ENCODE measurements around the gene DISP3.

GRCh38 chr1:11550664-11551283 lies 71.8 kb downstream of the DISP3 start:
- TF ChIP-seq CTCF (IDR thresholded peaks at IDR 0.05) (no peak), POLR2A (IDR thresholded peaks at IDR 0.05) (no peak)

Data from thyroid gland (tissue), 4 donors.